GM23338 (cell line): ENCODE data around the gene CCDC3. TPM values are rescaled to one million over a fixed set of nuclear protein-coding genes. Genes with fewer than 3 reads are reported as not detected.
A peak's percentile ranks its signal among the peaks of the same experiment; 100 is the strongest.

Experiments used
- ATAC-seq: fragments of 200-7000 bp; cut with Tn5 transposase; 3 replicates; pipeline ENCODE4 v1.9.1; 2020
- DNase-seq: peaks from one replicate; pipeline ENCODE4 v3.0.0-alpha.2; 2015; ENCODE audit warnings: low spot score
- H2AFZ ChIP-seq: fragments of 200-600 bp; sonication (generic); 2 replicates; pipeline ENCODE4 v1.8.0; 2016; ENCODE audit warnings: antibody characterized with exemption, mild to moderate bottlenecking, moderate library complexity
- H3F3A ChIP-seq: fragments of 200-600 bp; sonication (generic); replicated peaks from 2 replicates; pipeline ENCODE4 v1.8.0; 2017; ENCODE audit warnings: antibody characterized with exemption, mixed run types, low read depth
- H3K27ac ChIP-seq: fragments of 200-600 bp; sonication (generic); 2 replicates; pipeline ENCODE4 v1.6.1; 2016; ENCODE audit warnings: low read depth
- H3K27me3 ChIP-seq: fragments of 200-600 bp; sonication (generic); 2 replicates; pipeline ENCODE4 v1.8.0; 2016; ENCODE audit warnings: mild to moderate bottlenecking, mixed run types, moderate library complexity; ENCODE audit not compliant: insufficient read depth
- H3K36me3 ChIP-seq: fragments of 200-600 bp; sonication (generic); 2 replicates; pipeline ENCODE4 v1.8.0; 2016; ENCODE audit warnings: mild to moderate bottlenecking; ENCODE audit not compliant: insufficient read depth
- H3K4me1 ChIP-seq: fragments of 200-600 bp; sonication (generic); 2 replicates; pipeline ENCODE4 v1.8.0; 2016; ENCODE audit warnings: mild to moderate bottlenecking, moderate library complexity; ENCODE audit not compliant: insufficient read depth
- H3K4me2 ChIP-seq: fragments of 200-600 bp; sonication (generic); 2 replicates; pipeline ENCODE4 v1.7.1; 2017; ENCODE audit warnings: mixed run types
- H3K4me3 ChIP-seq: fragments of 200-600 bp; sonication (generic); 2 replicates; pipeline ENCODE4 v1.6.1; 2016; ENCODE audit warnings: mixed run types
- H3K79me2 ChIP-seq: fragments of 200-600 bp; sonication (generic); replicated peaks from 2 replicates; pipeline ENCODE4 v1.8.0; 2017; ENCODE audit warnings: mild to moderate bottlenecking; ENCODE audit not compliant: insufficient read depth
- H3K9me2 ChIP-seq: fragments of 200-600 bp; sonication (generic); 2 replicates; pipeline ENCODE4 v1.8.0; 2017; ENCODE audit not compliant: insufficient read depth
- H4K20me1 ChIP-seq: fragments of 200-600 bp; sonication (generic); replicated peaks from 2 replicates; pipeline ENCODE4 v1.8.0; 2017; ENCODE audit warnings: mild to moderate bottlenecking; ENCODE audit not compliant: insufficient read depth
- H3K27ac Mint-ChIP-seq: 2 replicates; pipeline ENCODE4 v1.8.0; 2020; ENCODE audit warnings: inconsistent platforms, mild to moderate bottlenecking, moderate library complexity, mixed read lengths
- H3K27me3 Mint-ChIP-seq: 3 replicates; pipeline ENCODE4 v1.8.0; 2022; ENCODE audit warnings: low read depth, mild to moderate bottlenecking, moderate library complexity, mixed read lengths, inconsistent platforms; ENCODE audit not compliant: insufficient read depth, poor library complexity
- H3K36me3 Mint-ChIP-seq: 3 replicates; pipeline ENCODE4 v1.8.0; 2021; ENCODE audit warnings: low read depth, mild to moderate bottlenecking, inconsistent platforms, moderate library complexity, mixed read lengths
- H3K4me1 Mint-ChIP-seq: 3 replicates; pipeline ENCODE4 v1.8.0; 2020; ENCODE audit warnings: mild to moderate bottlenecking, inconsistent platforms, mixed read lengths
- H3K4me3 Mint-ChIP-seq: 3 replicates; pipeline ENCODE4 v1.8.0; 2021; ENCODE audit warnings: moderate library complexity, mild to moderate bottlenecking, inconsistent platforms, mixed read lengths
- H3K9me3 Mint-ChIP-seq: 3 replicates; pipeline ENCODE4 v1.8.0; 2020; ENCODE audit warnings: moderate library complexity, mild to moderate bottlenecking, inconsistent platforms, mixed read lengths
- CREB1 ChIP-seq: fragments of 250-450 bp; sonication (Bioruptor Pico); IDR thresholded peaks from 2 replicates; pipeline ENCODE4 v1.5.0; 2020; ENCODE audit warnings: low read depth, mild to moderate bottlenecking, moderate library complexity
- CTCF ChIP-seq, 2 experiments: fragments of 200-600 bp in 1 of 2; sonication (generic) in 1 of 2; conservative IDR thresholded peaks; 2 replicates each; pipeline versions ENCODE4 v1.5.1 to v1.6.1; 2016 to 2017; ENCODE audit warnings: antibody characterized with exemption in 2 of 2, low read depth in 2 of 2, mild to moderate bottlenecking in 2 of 2, moderate library complexity in 1 of 2
- ETS1 ChIP-seq: IDR thresholded peaks from 2 replicates; pipeline ENCODE4 v1.6.1; 2016; ENCODE audit warnings: antibody characterized with exemption
- EZH2 ChIP-seq: fragments of 200-600 bp; sonication (generic); IDR thresholded peaks from one replicate; pipeline ENCODE4 v1.8.0; 2017; ENCODE audit warnings: antibody characterized with exemption, mild to moderate bottlenecking, low read depth; ENCODE audit not compliant: unreplicated experiment
- EZH2phosphoT487 ChIP-seq: fragments of 200-600 bp; sonication (generic); IDR thresholded peaks from one replicate; pipeline ENCODE4 v1.8.1; 2018; ENCODE audit warnings: antibody characterized with exemption; ENCODE audit not compliant: unreplicated experiment
- JUNB ChIP-seq: IDR thresholded peaks from one replicate; pipeline ENCODE4 v1.6.1; 2016; ENCODE audit warnings: antibody characterized with exemption; ENCODE audit not compliant: unreplicated experiment
- NANOG ChIP-seq: IDR thresholded peaks from 2 replicates; pipeline ENCODE4 v1.6.1; 2016; ENCODE audit warnings: antibody characterized with exemption, borderline replicate concordance
- POLR2AphosphoS5 ChIP-seq: IDR thresholded peaks from 2 replicates; pipeline ENCODE4 v1.6.1; 2016; ENCODE audit warnings: antibody characterized with exemption, low read depth
- REST ChIP-seq: IDR thresholded peaks from one replicate; pipeline ENCODE4 v1.6.1; 2018; ENCODE audit warnings: antibody characterized with exemption; ENCODE audit not compliant: unreplicated experiment
- STAT1 ChIP-seq: IDR thresholded peaks from one replicate; pipeline ENCODE4 v1.6.1; 2016; ENCODE audit warnings: antibody characterized with exemption; ENCODE audit not compliant: unreplicated experiment
- ZNF114 ChIP-seq: fragments of 250-450 bp; sonication (Bioruptor Pico); IDR thresholded peaks from 2 replicates; pipeline ENCODE4 v1.5.0; 2020; ENCODE audit warnings: mild to moderate bottlenecking, moderate library complexity
- ZNF331 ChIP-seq: fragments of 250-450 bp; sonication (Bioruptor Pico); IDR thresholded peaks from 2 replicates; pipeline ENCODE4 v1.5.0; 2020; ENCODE audit warnings: low read depth, mild to moderate bottlenecking, moderate library complexity
- ZNF462 ChIP-seq: fragments of 250-450 bp; sonication (Bioruptor Pico); IDR thresholded peaks from 2 replicates; pipeline ENCODE4 v1.5.0; 2020; ENCODE audit warnings: mild to moderate bottlenecking, moderate library complexity
- polyA plus RNA-seq: library from polyadenylated mRNA; unstranded; fragments of >200 nt; fragmentation: Nextera tagmentation; extraction: Ambion mirVana; gene quantifications from 2 replicates; pipeline ENCODE4 v1.2.1, GENCODE V29; 2016
- total RNA-seq: library from RNA; depleted of rRNA; stranded (reverse); fragments of >200 nt; shearing (Covaris generic); gene quantifications from 2 replicates; pipeline ENCODE4 v1.2.3, GENCODE V29; 2014

CCDC3 gene
- total and polyA plus RNA-seq, 2 experiments from 2014 or later = 1.4 to 5.2 TPM

- no peaks in the 10 kb centered on the region for H3K36me3 ChIP-seq
- no peak overlapping the region for H3K27ac Mint-ChIP-seq
- ATAC-seq (no peak), DNase-seq (no peak)
- no peaks in the 10 kb centered on the region for H3K79me2 ChIP-seq
- no peaks in the 10 kb centered on the region for H4K20me1 ChIP-seq
- no peak overlapping the region for H3K27ac ChIP-seq
- H3K4me1 Mint-ChIP-seq = no peaks in the 10 kb centered on the region; the same call in 2 of the 3 replicates
- H3K4me1 ChIP-seq = no peaks in the 10 kb centered on the region
- H3K36me3 Mint-ChIP-seq = no peaks in the 10 kb centered on the region
- H2AFZ ChIP-seq = peak overlapping the region; percentile 38; the same call in 1 of the 2 replicates
- no peak overlapping the region for H3K4me3 ChIP-seq
- H3K27me3 Mint-ChIP-seq = peaks cover 4% of the 10 kb centered on the region
- H3K4me3 Mint-ChIP-seq = no peak overlapping the region
- no peaks in the 10 kb centered on the region for H3K27me3 ChIP-seq
- H3K9me3 Mint-ChIP-seq = peaks cover 6% of the 10 kb centered on the region; the same call in 1 of the 3 replicates
- H3K9me2 ChIP-seq = no peaks in the 10 kb centered on the region
- TF ChIP-seq CTCF (conservative IDR thresholded peaks at IDR 0.05; ENCODE audit: low read depth in 2 of 2) (no peak), CREB1 (CRISPR knock-in tag) (no peak), POLR2AphosphoS5 (no peak), EZH2 (no peak), EZH2phosphoT487 (no peak), REST (no peak), ZNF462 (no peak), ZNF114 (CRISPR knock-in tag) (no peak), NANOG (no peak), JUNB (no peak), ZNF331 (CRISPR knock-in tag) (no peak), ETS1 (no peak), STAT1 (no peak)
- no peaks in the 10 kb centered on the region for H3F3A ChIP-seq
- no peak overlapping the region for H3K4me2 ChIP-seq
These were observed 21.3 kb downstream of the CCDC3 start for GRCh38 chr10:12980102-12980661.
